Ammon's horn (tissue), 1 donor: ENCODE measurements around the gene LRFN5.

ENCODE experiments used
- DNase-seq: peaks from one replicate; pipeline ENCODE4 v3.0.0-alpha.2; 2016; ENCODE audit warnings: low spot score

The LRFN5 gene

GRCh38 chr14:41773536-41774279, 167.0 kb downstream of the LRFN5 start:
- no peak for DNase-seq

GRCh38 chr14:41782511-41782910, 175.8 kb downstream of the LRFN5 start:
- no peak for DNase-seq

GRCh38 chr14:41783403-41783802, 176.7 kb downstream of the LRFN5 start:
- no peak for DNase-seq

- DNase-seq: no peak
Measured at GRCh38 chr14:41785696-41786095, 179.0 kb downstream of the LRFN5 start.

GRCh38 chr14:41799817-41800216, 193.1 kb downstream of the LRFN5 start:
- DNase-seq: no peak

- DNase-seq: no peak
Measured at GRCh38 chr14:41805633-41806032, 199.0 kb downstream of the LRFN5 start.

GRCh38 chr14:41806366-41806975, 199.8 kb downstream of the LRFN5 start:
- no peak for DNase-seq

GRCh38 chr14:41810362-41810761, 203.7 kb downstream of the LRFN5 start:
- DNase-seq: no peak

- no peak for DNase-seq
Measured at GRCh38 chr14:41817626-41818025, 210.9 kb downstream of the LRFN5 start.

- DNase-seq: no peak
Measured at GRCh38 chr14:41824441-41824840, 217.8 kb downstream of the LRFN5 start.

GRCh38 chr14:41825622-41826021, 218.9 kb downstream of the LRFN5 start:
- DNase-seq: no peak

GRCh38 chr14:41830714-41831406, 224.2 kb downstream of the LRFN5 start:
- DNase-seq: peak; percentile 4

GRCh38 chr14:41839661-41840060, 233.0 kb downstream of the LRFN5 start:
- DNase-seq: no peak

- no peak for DNase-seq
Measured at GRCh38 chr14:41859336-41859735, 252.7 kb downstream of the LRFN5 start.

- no peak for DNase-seq
Measured at GRCh38 chr14:41860586-41860985, 253.9 kb downstream of the LRFN5 start.

GRCh38 chr14:41865894-41866293, 259.2 kb downstream of the LRFN5 start:
- no peak for DNase-seq

- no peak for DNase-seq
Measured at GRCh38 chr14:41868396-41868795, 261.7 kb downstream of the LRFN5 start.

- DNase-seq: peak; percentile 9
Measured at GRCh38 chr14:41872931-41873685, 266.4 kb downstream of the LRFN5 start.

GRCh38 chr14:41873686-41874317, 267.1 kb downstream of the LRFN5 start:
- no peak for DNase-seq

GRCh38 chr14:41875116-41875515, 268.4 kb downstream of the LRFN5 start:
- no peak for DNase-seq

GRCh38 chr14:41878321-41878720, 271.6 kb downstream of the LRFN5 start:
- no peak for DNase-seq

- no peak for DNase-seq
Measured at GRCh38 chr14:41891624-41892023, 284.9 kb downstream of the LRFN5 start.
